KMS-11 (cell line): ENCODE results near the gene KIF26B.
"Not testable (repeated sequence)": the region's sequence is repeated elsewhere in the genome, so short reads cannot be mapped to it uniquely, and the experiment has no call there.

Source experiments
- H2AFZ ChIP-seq: fragments of 200-600 bp; sonication (generic); 2 replicates; pipeline ENCODE4 v1.6.1; 2016; ENCODE audit warnings: antibody characterized with exemption, mixed run types, low read depth
- H3K27ac ChIP-seq: fragments of 200-600 bp; sonication (generic); 2 replicates; pipeline ENCODE4 v1.6.1; 2016; ENCODE audit warnings: mild to moderate bottlenecking, mixed run types
- H3K27me3 ChIP-seq: fragments of 200-600 bp; sonication (generic); 2 replicates; pipeline ENCODE4 v1.6.1; 2017; ENCODE audit warnings: mild to moderate bottlenecking, low read depth, mixed run types, moderate library complexity; ENCODE audit not compliant: insufficient read depth
- H3K36me3 ChIP-seq: fragments of 200-600 bp; sonication (generic); 2 replicates; pipeline ENCODE4 v1.6.1; 2017; ENCODE audit warnings: mild to moderate bottlenecking, mixed run types; ENCODE audit not compliant: insufficient read depth
- H3K4me1 ChIP-seq: fragments of 200-600 bp; sonication (generic); 2 replicates; pipeline ENCODE4 v1.6.1; 2016; ENCODE audit warnings: mild to moderate bottlenecking, low read depth, mixed run types; ENCODE audit not compliant: poor library complexity, severe bottlenecking
- H3K4me2 ChIP-seq: fragments of 200-600 bp; sonication (generic); 2 replicates; pipeline ENCODE4 v1.7.0; 2016; ENCODE audit warnings: mild to moderate bottlenecking, mixed run types
- H3K4me3 ChIP-seq: fragments of 200-600 bp; sonication (generic); IDR thresholded peaks from 2 replicates; pipeline ENCODE4 v1.6.1; 2017; ENCODE audit warnings: low read depth, low read length, mixed read lengths; ENCODE audit not compliant: insufficient read depth
- H3K79me2 ChIP-seq: fragments of 200-600 bp; sonication (generic); 2 replicates; pipeline ENCODE4 v1.6.1; 2016; ENCODE audit warnings: low read depth, mixed run types; ENCODE audit not compliant: insufficient read depth
- H3K9ac ChIP-seq: fragments of 200-600 bp; sonication (generic); 2 replicates; pipeline ENCODE4 v1.6.1; 2016; ENCODE audit warnings: mild to moderate bottlenecking, mixed run types
- H4K20me1 ChIP-seq: fragments of 200-600 bp; sonication (generic); 2 replicates; pipeline ENCODE4 v1.6.1; 2016; ENCODE audit warnings: mild to moderate bottlenecking, mixed run types; ENCODE audit not compliant: insufficient read depth
- TF ChIP-seq, protein P1 (sequence below): fragments of 200-600 bp; sonication (generic); conservative IDR thresholded peaks from 2 replicates; pipeline ENCODE4 v1.6.1; 2017; ENCODE audit warnings: low read depth, mild to moderate bottlenecking, antibody characterized with exemption, low read length, moderate library complexity, mixed read lengths

KIF26B gene

GRCh38 chr1:245356891-245357585 is 202.3 kb downstream of the KIF26B start:
- TF ChIP-seq, protein P1, sequence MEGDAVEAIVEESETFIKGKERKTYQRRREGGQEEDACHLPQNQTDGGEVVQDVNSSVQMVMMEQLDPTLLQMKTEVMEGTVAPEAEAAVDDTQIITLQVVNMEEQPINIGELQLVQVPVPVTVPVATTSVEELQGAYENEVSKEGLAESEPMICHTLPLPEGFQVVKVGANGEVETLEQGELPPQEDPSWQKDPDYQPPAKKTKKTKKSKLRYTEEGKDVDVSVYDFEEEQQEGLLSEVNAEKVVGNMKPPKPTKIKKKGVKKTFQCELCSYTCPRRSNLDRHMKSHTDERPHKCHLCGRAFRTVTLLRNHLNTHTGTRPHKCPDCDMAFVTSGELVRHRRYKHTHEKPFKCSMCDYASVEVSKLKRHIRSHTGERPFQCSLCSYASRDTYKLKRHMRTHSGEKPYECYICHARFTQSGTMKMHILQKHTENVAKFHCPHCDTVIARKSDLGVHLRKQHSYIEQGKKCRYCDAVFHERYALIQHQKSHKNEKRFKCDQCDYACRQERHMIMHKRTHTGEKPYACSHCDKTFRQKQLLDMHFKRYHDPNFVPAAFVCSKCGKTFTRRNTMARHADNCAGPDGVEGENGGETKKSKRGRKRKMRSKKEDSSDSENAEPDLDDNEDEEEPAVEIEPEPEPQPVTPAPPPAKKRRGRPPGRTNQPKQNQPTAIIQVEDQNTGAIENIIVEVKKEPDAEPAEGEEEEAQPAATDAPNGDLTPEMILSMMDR: no peak
- H3K79me2 ChIP-seq: no peaks in the 10 kb centered on the region
- H3K27ac ChIP-seq: no peak overlapping the region
- H3K4me3 ChIP-seq: no peak overlapping the region
- no peaks in the 10 kb centered on the region for H3K27me3 ChIP-seq
- H3K36me3 ChIP-seq: no peaks in the 10 kb centered on the region
- no peak overlapping the region for H3K9ac ChIP-seq
- no peak overlapping the region for H2AFZ ChIP-seq
- no peak overlapping the region for H3K4me2 ChIP-seq
- no peaks in the 10 kb centered on the region for H4K20me1 ChIP-seq
- no peaks in the 10 kb centered on the region for H3K4me1 ChIP-seq

DNA sequence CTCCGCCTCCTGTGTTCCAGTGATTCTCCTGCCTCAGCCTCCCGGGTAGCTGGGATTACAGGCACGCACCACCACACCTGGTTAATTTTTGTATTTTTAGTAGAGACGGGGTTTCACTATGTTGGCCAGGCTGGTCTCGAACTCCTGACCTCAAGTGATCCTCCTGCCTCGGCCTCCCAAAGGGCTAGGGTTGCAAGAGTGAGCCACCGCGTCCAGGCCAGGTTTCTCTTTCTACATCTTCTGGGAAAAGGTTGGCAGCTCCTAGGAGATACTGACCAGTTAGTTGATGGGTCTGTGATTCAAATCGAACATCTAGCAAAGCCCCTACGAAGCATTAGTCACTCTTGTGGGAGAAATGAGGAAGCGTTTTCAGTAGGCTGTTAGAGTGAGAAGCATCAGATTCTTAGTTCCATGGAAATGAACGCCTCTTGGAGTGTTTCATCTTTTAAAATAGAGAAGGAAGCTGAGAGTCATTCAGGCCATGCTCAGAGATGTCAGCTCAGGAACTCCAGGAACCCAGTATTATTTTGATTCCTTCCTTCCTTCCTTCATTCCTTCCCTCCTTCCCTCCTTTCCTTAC is 204.4 kb downstream of the KIF26B start:
- H4K20me1 ChIP-seq, H3K27me3 ChIP-seq: not testable (repeated sequence)

GRCh38 chr1:245361065-245361464 is 206.3 kb downstream of the KIF26B start:
- Histone ChIP-seq H3K36me3 (no peaks in the 10 kb centered on the region), H3K4me3 (no peak overlapping the region), H3K4me2 (no peak overlapping the region), H3K27ac (no peak overlapping the region), H3K79me2 (no peaks in the 10 kb centered on the region), H4K20me1 (no peaks in the 10 kb centered on the region), H3K4me1 (no peaks in the 10 kb centered on the region), H2AFZ (no peak overlapping the region), H3K9ac (no peak overlapping the region), H3K27me3 (no peaks in the 10 kb centered on the region)
- TF ChIP-seq, protein P1: no peak

More for the DNA sequence above, 204.4 kb downstream of the KIF26B start:
- not testable (repeated sequence) for H3K79me2 ChIP-seq, H3K4me1 ChIP-seq, H3K4me3 ChIP-seq, H3K4me2 ChIP-seq, H2AFZ ChIP-seq, H3K27ac ChIP-seq, H3K9ac ChIP-seq, H3K36me3 ChIP-seq

DNA sequence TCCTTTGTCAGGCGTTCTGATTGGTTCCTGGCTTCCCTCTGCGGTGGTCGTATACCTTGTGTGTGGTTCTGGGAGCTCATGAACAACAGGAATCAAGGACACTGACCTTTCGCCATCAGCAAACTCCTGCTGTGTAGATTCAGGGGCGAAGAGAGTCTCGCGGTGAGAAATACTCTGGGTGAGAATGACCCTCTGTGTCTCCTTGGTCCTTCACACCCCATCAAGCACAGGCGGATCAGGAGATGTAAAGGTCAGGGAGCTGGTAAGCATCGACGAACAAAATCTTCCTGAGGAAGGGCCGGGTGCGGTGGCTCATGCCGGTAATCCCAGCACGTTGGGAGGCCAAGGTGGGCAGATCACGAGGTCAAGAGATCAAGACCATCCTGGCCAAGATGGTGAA is 207.2 kb downstream of the KIF26B start:
- Histone ChIP-seq H3K4me3 (no peak overlapping the region), H2AFZ (no peak overlapping the region), H3K27ac (no peak overlapping the region), H4K20me1 (no peaks in the 10 kb centered on the region), H3K4me2 (no peak overlapping the region), H3K9ac (no peak overlapping the region), H3K79me2 (no peaks in the 10 kb centered on the region), H3K4me1 (no peaks in the 10 kb centered on the region), H3K36me3 (no peaks in the 10 kb centered on the region), H3K27me3 (no peaks in the 10 kb centered on the region)
- TF ChIP-seq, protein P1: no peak
